ENCODE results near the gene ADRA2B. TPM values are rescaled to one million over a fixed set of nuclear protein-coding genes. Genes with fewer than 3 reads are reported as not detected.

ADRA2B gene
- total RNA-seq, 2 donors from 2014 or later = 0.54 to 0.90 TPM

DNA sequence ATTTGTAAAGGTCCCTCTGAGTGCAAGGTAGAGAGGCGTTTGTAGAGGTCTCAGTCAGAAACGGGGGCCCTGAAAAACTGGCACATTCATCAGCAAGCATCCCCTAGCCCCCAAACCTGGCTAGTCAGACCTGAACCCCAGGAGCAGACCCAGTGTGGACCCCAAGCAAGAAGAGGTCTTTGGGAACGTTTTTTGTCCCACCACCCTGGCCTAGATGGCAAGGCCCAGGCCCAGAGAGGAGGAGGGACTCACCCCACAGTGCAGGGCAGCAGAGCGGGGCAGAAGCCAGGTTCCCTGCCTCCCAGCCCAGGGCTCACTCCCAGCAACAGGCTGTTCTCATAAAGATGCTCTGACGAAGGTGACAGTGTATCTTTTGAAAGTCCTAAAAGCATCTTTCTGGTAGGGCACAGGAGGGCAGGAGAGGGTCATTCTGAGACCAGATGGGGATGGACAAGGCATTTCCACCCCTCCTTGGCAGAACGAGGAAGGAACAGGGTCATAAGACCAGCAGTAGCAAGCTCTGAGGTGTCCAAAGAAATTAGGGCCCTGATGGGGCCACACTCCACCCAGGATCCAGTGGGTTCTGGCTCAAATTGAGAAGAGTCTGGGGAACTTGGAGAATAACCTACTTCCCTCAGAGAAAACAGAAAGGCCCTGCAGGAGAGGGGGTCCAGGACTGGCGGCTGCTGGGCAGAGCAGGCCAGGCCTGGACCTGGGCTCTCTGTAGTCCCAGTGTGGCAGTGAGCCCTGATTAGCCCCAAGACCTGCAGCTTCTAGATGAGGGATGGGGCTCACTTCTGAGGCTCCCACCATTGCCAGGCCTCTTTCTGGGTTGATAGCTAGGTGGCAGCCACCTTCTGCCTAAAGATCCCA is 18.2 kb downstream of the ADRA2B start:
- H3K36me3 ChIP-seq = no peaks in the 10 kb centered on the region
- intact Hi-C loops (cut with DNase I) = no loop called here

DNA sequence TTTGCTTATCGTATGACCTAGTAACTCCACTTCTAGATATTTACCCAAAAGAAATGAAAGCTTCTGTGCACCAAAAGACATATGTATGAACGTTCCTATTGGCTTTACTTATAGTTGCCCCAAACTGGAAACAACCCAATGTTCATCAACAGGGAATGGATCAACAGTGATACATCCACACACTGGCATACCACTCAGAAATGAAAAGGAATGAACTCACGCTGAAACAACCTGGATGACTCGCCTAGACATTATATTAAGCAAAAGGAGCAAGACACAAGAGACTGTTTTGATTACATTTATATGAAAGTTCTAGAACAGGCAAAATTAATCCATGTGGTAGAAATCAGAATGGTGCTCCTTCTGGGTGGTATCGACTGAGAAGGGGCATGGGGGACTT is 18.9 kb downstream of the ADRA2B start:
- no peak overlapping the region for H3K9ac ChIP-seq (ENCODE audit: low read depth in 2 of 2, low read length in 2 of 2)
- H3K9me3 ChIP-seq = no peaks in the 10 kb centered on the region
- TF ChIP-seq, protein P1, sequence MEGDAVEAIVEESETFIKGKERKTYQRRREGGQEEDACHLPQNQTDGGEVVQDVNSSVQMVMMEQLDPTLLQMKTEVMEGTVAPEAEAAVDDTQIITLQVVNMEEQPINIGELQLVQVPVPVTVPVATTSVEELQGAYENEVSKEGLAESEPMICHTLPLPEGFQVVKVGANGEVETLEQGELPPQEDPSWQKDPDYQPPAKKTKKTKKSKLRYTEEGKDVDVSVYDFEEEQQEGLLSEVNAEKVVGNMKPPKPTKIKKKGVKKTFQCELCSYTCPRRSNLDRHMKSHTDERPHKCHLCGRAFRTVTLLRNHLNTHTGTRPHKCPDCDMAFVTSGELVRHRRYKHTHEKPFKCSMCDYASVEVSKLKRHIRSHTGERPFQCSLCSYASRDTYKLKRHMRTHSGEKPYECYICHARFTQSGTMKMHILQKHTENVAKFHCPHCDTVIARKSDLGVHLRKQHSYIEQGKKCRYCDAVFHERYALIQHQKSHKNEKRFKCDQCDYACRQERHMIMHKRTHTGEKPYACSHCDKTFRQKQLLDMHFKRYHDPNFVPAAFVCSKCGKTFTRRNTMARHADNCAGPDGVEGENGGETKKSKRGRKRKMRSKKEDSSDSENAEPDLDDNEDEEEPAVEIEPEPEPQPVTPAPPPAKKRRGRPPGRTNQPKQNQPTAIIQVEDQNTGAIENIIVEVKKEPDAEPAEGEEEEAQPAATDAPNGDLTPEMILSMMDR (IDR thresholded peaks at IDR 0.05) = no peak

More for the DNA sequence above, 18.2 kb downstream of the ADRA2B start:
- Histone ChIP-seq H3K4me3 (no peak overlapping the region), H3K9me3 (no peaks in the 10 kb centered on the region), H3K9ac (ENCODE audit: low read depth in 2 of 2, low read length in 2 of 2) (no peak overlapping the region), H3K27me3 (no peaks in the 10 kb centered on the region), H3K27ac (no peak overlapping the region), H3K4me1 (no peaks in the 10 kb centered on the region)
- TF ChIP-seq, protein P1 (IDR thresholded peaks at IDR 0.05) = no peak
- DNase-seq = peak; percentile 10

DNA sequence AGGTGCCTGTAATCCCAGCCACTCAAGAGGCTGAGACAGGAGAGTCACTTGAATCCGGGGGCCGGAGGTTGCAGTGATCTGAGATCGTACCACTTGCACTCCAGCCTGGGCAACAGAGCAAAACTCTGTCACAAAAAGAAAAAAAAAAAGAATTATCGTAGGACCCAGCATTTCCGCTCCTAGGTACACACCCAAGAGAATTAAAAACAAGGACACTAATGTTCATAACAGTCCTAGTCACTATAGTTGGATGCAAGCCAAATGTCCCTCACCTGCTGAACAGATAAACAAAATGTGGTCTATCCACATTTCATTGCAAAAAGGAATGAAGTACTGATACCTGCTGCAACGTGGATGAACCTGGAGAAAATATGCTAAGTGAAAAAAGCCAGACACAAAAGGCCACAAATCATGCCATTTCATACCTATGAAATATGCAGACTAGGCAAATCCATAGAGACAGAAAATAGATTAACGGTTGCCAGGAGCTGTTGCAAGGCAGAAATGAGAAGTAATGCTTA is 21.2 kb downstream of the ADRA2B start:
- Histone ChIP-seq H3K27ac (no peak overlapping the region), H3K4me1 (peaks cover 7% of the 10 kb centered on the region), H3K36me3 (no peaks in the 10 kb centered on the region), H3K9me3 (no peaks in the 10 kb centered on the region), H3K27me3 (no peaks in the 10 kb centered on the region), H3K4me3 (no peak overlapping the region), H3K9ac (ENCODE audit: low read depth in 2 of 2, low read length in 2 of 2) (no peak overlapping the region)
- intact Hi-C loops (cut with DNase I) = no loop called here
- no peak for DNase-seq
- TF ChIP-seq, protein P1 (IDR thresholded peaks at IDR 0.05) = no peak

More for the DNA sequence above, 18.9 kb downstream of the ADRA2B start:
- H3K27me3 ChIP-seq = no peaks in the 10 kb centered on the region
- no peaks in the 10 kb centered on the region for H3K36me3 ChIP-seq
- intact Hi-C loops (cut with DNase I) = no loop called here
- no peak overlapping the region for H3K4me3 ChIP-seq
- no peaks in the 10 kb centered on the region for H3K4me1 ChIP-seq
- DNase-seq = no peak
- no peak overlapping the region for H3K27ac ChIP-seq

DNA sequence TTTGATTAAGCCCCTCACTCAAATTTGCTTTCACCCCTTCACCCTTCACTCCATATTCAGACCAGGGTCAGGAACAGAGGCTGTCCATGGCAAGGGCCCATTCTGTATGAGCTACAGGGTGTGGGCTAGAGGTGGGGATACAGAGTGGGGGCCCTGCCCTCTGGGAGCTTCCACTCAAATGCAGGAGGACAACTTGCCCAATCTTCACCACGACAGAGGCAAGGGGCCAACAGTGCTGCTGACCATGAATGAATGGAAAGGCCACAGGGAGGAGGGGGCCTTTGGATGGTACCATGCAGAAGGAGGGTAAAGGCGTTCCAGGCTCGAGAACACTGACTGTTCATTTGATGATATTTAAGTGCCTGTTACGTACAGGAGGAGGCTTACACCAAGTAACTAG is 22.8 kb downstream of the ADRA2B start:
- H3K27ac ChIP-seq = no peak overlapping the region

DNA sequence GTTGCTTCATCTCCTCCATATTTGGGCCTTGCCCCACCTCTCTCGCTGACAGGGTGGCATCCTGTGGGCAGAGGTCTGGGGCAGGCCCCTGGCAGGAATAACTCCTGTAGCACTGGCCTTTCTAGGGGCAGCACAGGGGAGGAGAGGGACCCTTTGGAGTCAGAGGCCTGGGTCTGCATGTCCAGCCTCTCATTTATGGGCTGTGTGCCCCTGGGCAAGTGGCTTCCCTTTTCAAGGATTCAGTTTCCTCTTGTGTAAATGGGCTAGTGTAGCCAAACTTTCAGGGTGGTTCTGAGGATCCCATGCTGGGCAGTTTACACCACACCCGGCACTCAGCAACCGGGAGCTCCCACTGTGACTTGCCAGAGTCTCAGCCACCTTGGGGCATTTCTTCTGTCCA is 23.4 kb downstream of the ADRA2B start:
- H3K27ac ChIP-seq = no peak overlapping the region
- TF ChIP-seq, protein P1 (IDR thresholded peaks at IDR 0.05) = no peak
- peaks cover 7% of the 10 kb centered on the region for H3K4me1 ChIP-seq
- peak; percentile 10 for DNase-seq
- H3K4me3 ChIP-seq = no peak overlapping the region
- intact Hi-C loops (cut with DNase I) = no loop called here
- H3K9me3 ChIP-seq = no peaks in the 10 kb centered on the region
- no peak overlapping the region for H3K9ac ChIP-seq (ENCODE audit: low read depth in 2 of 2, low read length in 2 of 2)
- H3K27me3 ChIP-seq = no peaks in the 10 kb centered on the region
- H3K36me3 ChIP-seq = no peaks in the 10 kb centered on the region

More for the DNA sequence above, 22.8 kb downstream of the ADRA2B start:
- TF ChIP-seq, protein P1 (IDR thresholded peaks at IDR 0.05) = no peak
- no peak overlapping the region for H3K4me3 ChIP-seq
- peaks cover 7% of the 10 kb centered on the region for H3K4me1 ChIP-seq
- H3K9ac ChIP-seq (ENCODE audit: low read depth in 2 of 2, low read length in 2 of 2) = no peak overlapping the region
- intact Hi-C loops (cut with DNase I) = no loop called here
- peak; percentile 15 for DNase-seq
- H3K9me3 ChIP-seq = no peaks in the 10 kb centered on the region
- no peaks in the 10 kb centered on the region for H3K36me3 ChIP-seq
- H3K27me3 ChIP-seq = no peaks in the 10 kb centered on the region

Data from colonic mucosa (tissue), 4 donors.